PFSK-1 (cell line): ENCODE measurements around the gene ZNF474.

ENCODE experiments used
- FOXP2 ChIP-seq: optimal IDR thresholded peaks from 2 replicates; pipeline ENCODE3; 2011; ENCODE audit warnings: borderline replicate concordance, control low read depth, inconsistent platforms; ENCODE audit not compliant: insufficient read depth; ENCODE audit errors: extremely low read length, extremely low read depth
- POLR2AphosphoS5 ChIP-seq: IDR thresholded peaks from 2 replicates; pipeline ENCODE4 v1.6.1; 2012; ENCODE audit warnings: low read depth, mild to moderate bottlenecking, control low read depth, low read length, moderate library complexity
- REST ChIP-seq, 2 experiments: IDR thresholded peaks; 2 replicates each; pipeline versions ENCODE4 v1.6.1 to v1.8.0; 2011 to 2012; ENCODE audit warnings: low read depth in 2 of 2, low read length in 2 of 2, control low read depth in 1 of 2, inconsistent platforms in 1 of 2, mild to moderate bottlenecking in 1 of 2, moderate library complexity in 1 of 2; ENCODE audit not compliant: insufficient read depth in 1 of 2
- SIN3A ChIP-seq: IDR thresholded peaks from 2 replicates; pipeline ENCODE4 v1.6.1; 2012; ENCODE audit warnings: mild to moderate bottlenecking, low read length, moderate library complexity, borderline replicate concordance; ENCODE audit not compliant: insufficient read depth
- TAF1 ChIP-seq: IDR thresholded peaks from 2 replicates; pipeline ENCODE4 v1.6.1; 2012; ENCODE audit warnings: low read length, control low read depth, borderline replicate concordance; ENCODE audit not compliant: insufficient read depth

- TF ChIP-seq POLR2AphosphoS5, result no peak
- no peak for TF ChIP-seq TAF1
- no peak for TF ChIP-seq REST (IDR thresholded peaks at IDR 0.05; ENCODE audit: insufficient read depth in 1 of 2, low read depth in 2 of 2, low read length in 2 of 2)
- no peak for TF ChIP-seq SIN3A
- TF ChIP-seq FOXP2, result no peak
Observed at GRCh38 chr5:122114501-122114900, 14.8 kb upstream of the ZNF474 start.
